ENCODE results near the gene CD74.

- no peak for TF ChIP-seq CTCF (IDR thresholded peaks at IDR 0.05)
- no peak for TF ChIP-seq POLR2A (IDR thresholded peaks at IDR 0.05)
- TF ChIP-seq POLR2AphosphoS5 (IDR thresholded peaks at IDR 0.05), result no peak
Measured at GRCh38 chr5:150394131-150394530, 18.6 kb downstream of the CD74 start.

Data from prostate gland (tissue), 2 donors.